Measurements from ENCODE around the gene NIPAL4.

GRCh38 chr5:157487358-157487757 is 27.3 kb downstream of the NIPAL4 start:
- TF ChIP-seq CTCF (IDR thresholded peaks at IDR 0.05) (no peak), POLR2A (IDR thresholded peaks at IDR 0.05) (no peak), POLR2AphosphoS5 (IDR thresholded peaks at IDR 0.05) (no peak)
